ACHN (cell line): Measurements from ENCODE around the gene MRPS6.

Experiments used
- DNase-seq: peaks from one replicate; pipeline ENCODE4 v3.0.0-alpha.2; 2015
- in situ Hi-C: cut with HindIII; loops from 2 replicates; pipeline ENCODE4 v1.10.0; 2017; ENCODE audit warnings: low sequenced_read_pairs, low pct_ligation_motif_present, low pct_unique_long_range_greater_than_20kb

Gene MRPS6

GRCh38 chr21:34073032-34073748 is at the start of gene MRPS6, which contains the start of gene SLC5A3:
Gene MRPS6 (plus strand): TSS chr21:34073578. CDS start chr21:34073701, 123 bp downstream.
Gene SLC5A3 (plus strand): TSS chr21:34073578. CDS start chr21:34095199, 21,621 bp downstream.
- in situ Hi-C loops = no loop called here
- DNase-seq = peak; percentile 83

GRCh38 chr21:34023691-34024373 is 49.5 kb upstream of the MRPS6 start:
- DNase-seq = no peak
- in situ Hi-C loops = no loop called here

- in situ Hi-C loops = no loop called here
These were observed 49.0 kb upstream of the MRPS6 start for GRCh38 chr21:34024374-34024693.

GRCh38 chr21:34027721-34028461 is 45.5 kb upstream of the MRPS6 start:
- in situ Hi-C loops = no loop called here
- no peak for DNase-seq

More at GRCh38 chr21:34024374-34024693, 49.0 kb upstream of the MRPS6 start:
- no peak for DNase-seq

- DNase-seq = peak; percentile 4
- in situ Hi-C loops = no loop called here
These were observed 43.4 kb upstream of the MRPS6 start for GRCh38 chr21:34029743-34030528.

GRCh38 chr21:34031835-34032370 is 41.5 kb upstream of the MRPS6 start:
- no peak for DNase-seq
- in situ Hi-C loops = no loop called here

GRCh38 chr21:34034369-34035014 is 38.9 kb upstream of the MRPS6 start:
- in situ Hi-C loops = no loop called here
- DNase-seq = no peak

- no peak for DNase-seq
- in situ Hi-C loops = no loop called here
These were observed 37.6 kb upstream of the MRPS6 start for GRCh38 chr21:34035619-34036354.

GRCh38 chr21:34037009-34037795 is 36.2 kb upstream of the MRPS6 start:
- DNase-seq = no peak
- in situ Hi-C loops = no loop called here

GRCh38 chr21:34039678-34040382 is 33.5 kb upstream of the MRPS6 start:
- DNase-seq = no peak
- in situ Hi-C loops = no loop called here

- no peak for DNase-seq
- in situ Hi-C loops = no loop called here
These were observed 30.6 kb upstream of the MRPS6 start for GRCh38 chr21:34042735-34043134.

GRCh38 chr21:34043333-34043732 is 30.0 kb upstream of the MRPS6 start:
- no peak for DNase-seq
- in situ Hi-C loops = no loop called here

GRCh38 chr21:34046917-34047316 is 26.5 kb upstream of the MRPS6 start:
- in situ Hi-C loops = no loop called here
- no peak for DNase-seq

GRCh38 chr21:34047835-34048234 is 25.5 kb upstream of the MRPS6 start:
- no peak for DNase-seq
- in situ Hi-C loops = no loop called here

- in situ Hi-C loops = no loop called here
- DNase-seq = no peak
These were observed 21.2 kb upstream of the MRPS6 start for GRCh38 chr21:34052171-34052570.

- no peak for DNase-seq
- in situ Hi-C loops = no loop called here
These were observed 19.1 kb upstream of the MRPS6 start for GRCh38 chr21:34054259-34054658.
